ENCODE results near the gene SKAP2.
"Not testable (repeated sequence)": the region's sequence is repeated elsewhere in the genome, so short reads cannot be mapped to it uniquely, and the experiment has no call there.

Gene SKAP2

GRCh38 chr7:26857506-26858240 is 6.7 kb downstream of the SKAP2 start:
- no peak for DNase-seq (ENCODE audit: low read depth in 2 of 2, low spot score in 1 of 2)

- no peak for DNase-seq (ENCODE audit: low read depth in 2 of 2, low spot score in 1 of 2)
Measured at GRCh38 chr7:26857170-26857505, 7.3 kb downstream of the SKAP2 start.

GRCh38 chr7:26856176-26856985 is 8.0 kb downstream of the SKAP2 start:
- no peak for DNase-seq (ENCODE audit: low read depth in 2 of 2, low spot score in 1 of 2)

- DNase-seq (ENCODE audit: low read depth in 2 of 2, low spot score in 1 of 2), result no peak
Measured at GRCh38 chr7:26854876-26855855, 9.2 kb downstream of the SKAP2 start.

- no peak for DNase-seq (ENCODE audit: low read depth in 2 of 2, low spot score in 1 of 2)
Measured at GRCh38 chr7:26853788-26854393, 10.5 kb downstream of the SKAP2 start.

GRCh38 chr7:26850193-26850651 is 14.2 kb downstream of the SKAP2 start:
- DNase-seq (ENCODE audit: low read depth in 2 of 2, low spot score in 1 of 2), result no peak

- no peak for DNase-seq (ENCODE audit: low read depth in 2 of 2, low spot score in 1 of 2)
Measured at GRCh38 chr7:26843705-26844104, 20.7 kb downstream of the SKAP2 start.

GRCh38 chr7:26842897-26843296 is 21.5 kb downstream of the SKAP2 start:
- DNase-seq (ENCODE audit: low read depth in 2 of 2, low spot score in 1 of 2), result no peak

GRCh38 chr7:26841003-26841739 is 23.2 kb downstream of the SKAP2 start:
- no peak for DNase-seq (ENCODE audit: low read depth in 2 of 2, low spot score in 1 of 2)

- DNase-seq (ENCODE audit: low read depth in 2 of 2, low spot score in 1 of 2), result not testable (repeated sequence)
Measured at GRCh38 chr7:26836793-26837192, 27.6 kb downstream of the SKAP2 start.

GRCh38 chr7:26815426-26815825 is 49.0 kb downstream of the SKAP2 start:
- DNase-seq (ENCODE audit: low read depth in 2 of 2, low spot score in 1 of 2), result no peak

GRCh38 chr7:26813432-26813831 is 51.0 kb downstream of the SKAP2 start:
- no peak for DNase-seq (ENCODE audit: low read depth in 2 of 2, low spot score in 1 of 2)

GRCh38 chr7:26794541-26794940 is 69.8 kb downstream of the SKAP2 start:
- no peak for DNase-seq (ENCODE audit: low read depth in 2 of 2, low spot score in 1 of 2)

- DNase-seq (ENCODE audit: low read depth in 2 of 2, low spot score in 1 of 2), result no peak
Measured at GRCh38 chr7:26792576-26792975, 71.8 kb downstream of the SKAP2 start.

- DNase-seq (ENCODE audit: low read depth in 2 of 2, low spot score in 1 of 2), result no peak
Measured at GRCh38 chr7:26792006-26792405, 72.4 kb downstream of the SKAP2 start.

- no peak for DNase-seq (ENCODE audit: low read depth in 2 of 2, low spot score in 1 of 2)
Measured at GRCh38 chr7:26789481-26790184, 74.8 kb downstream of the SKAP2 start.

- DNase-seq (ENCODE audit: low read depth in 2 of 2, low spot score in 1 of 2), result no peak
Measured at GRCh38 chr7:26787701-26788100, 76.7 kb downstream of the SKAP2 start.

GRCh38 chr7:26784118-26784517 is 80.3 kb downstream of the SKAP2 start:
- no peak for DNase-seq (ENCODE audit: low read depth in 2 of 2, low spot score in 1 of 2)

GRCh38 chr7:26782501-26782900 is 81.9 kb downstream of the SKAP2 start:
- no peak for DNase-seq (ENCODE audit: low read depth in 2 of 2, low spot score in 1 of 2)

Measured in stimulated activated CD8-positive, alpha-beta memory T cell treated with anti-CD3 and anti-CD28 coated beads, Interleukin-4, amount 100 ng/mL, for 1 hour (primary cell).